GM12892 (cell line): ENCODE data around the gene TEAD1.

ENCODE experiments used
- POLR2A ChIP-seq: IDR thresholded peaks from 2 replicates; pipeline ENCODE4 v1.6.1; 2011; ENCODE audit warnings: low read depth, low read length, control low read depth
- POLR2AphosphoS5 ChIP-seq: IDR thresholded peaks from 2 replicates; pipeline ENCODE4 v1.6.1; 2011; ENCODE audit warnings: low read depth, low read length, control low read depth

DNA sequence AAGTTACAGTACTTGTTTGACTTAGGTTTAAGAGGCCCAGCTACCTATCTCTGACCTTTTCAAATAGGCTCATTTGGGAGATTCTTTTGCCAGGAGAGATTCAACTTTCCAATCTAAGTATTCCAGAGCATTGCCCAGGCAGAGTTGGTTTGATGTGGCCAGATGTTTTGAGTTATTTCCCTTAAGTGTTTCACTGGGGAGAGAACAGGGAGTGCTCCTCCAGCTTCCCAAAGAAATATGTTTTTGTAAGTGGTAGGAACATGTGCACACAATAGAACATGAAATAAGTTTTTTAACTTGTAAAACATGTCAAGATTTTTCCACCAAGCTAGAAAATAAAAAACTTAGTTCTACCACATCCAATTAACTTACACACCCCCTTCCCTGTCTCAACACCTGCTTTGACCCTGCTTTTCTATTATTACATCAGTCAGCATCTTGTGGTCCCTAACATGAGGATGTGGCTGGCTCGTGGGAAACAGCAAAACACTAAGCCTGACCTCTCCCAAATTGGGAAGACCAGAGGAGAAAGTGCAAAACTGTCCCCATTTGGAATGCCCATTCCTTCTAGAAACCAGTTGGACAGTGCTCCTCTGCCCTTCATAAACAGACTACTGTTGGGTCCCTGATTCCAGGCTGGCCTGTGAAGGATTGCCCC lies 264.5 kb downstream of the TEAD1 start:
- TF ChIP-seq POLR2AphosphoS5, result no peak
- TF ChIP-seq POLR2A, result no peak
